IMR-90 (cell line): ENCODE results near the gene LRP6. TPM values are rescaled to one million over a fixed set of nuclear protein-coding genes. Genes with fewer than 3 reads are reported as not detected.

Experiments
- ATAC-seq: fragments of 200-7000 bp; cut with Tn5 transposase; 2 replicates; pipeline ENCODE4 v1.9.1; 2020; ENCODE audit warnings: low read depth, mild to moderate bottlenecking, moderate library complexity
- BruUV-seq: library from RNA; stranded (reverse); fragments of 400-500 nt; replicated peaks from 2 replicates; lab custom pipeline; 2021; lab: Mats Ljungman, UMichigan
- CTCF ChIA-PET: fragments of 300-600 bp; formaldehyde crosslinking; extraction: SDS; loops from one replicate; lab custom pipeline; 2021; ENCODE audit warnings: antibody characterized with exemption; lab: Yijun Ruan, JAX
- POLR2A ChIA-PET: fragments of 300-600 bp; sonication (Branson Sonifier 250); formaldehyde crosslinking; loops from one replicate; lab custom pipeline; 2022; ENCODE audit warnings: antibody characterized with exemption; ENCODE audit not compliant: unreplicated experiment; lab: Charles Lee
- DNase-seq: peaks from one replicate; pipeline ENCODE4 v3.0.0; 2013
- H2AFZ ChIP-seq: replicated peaks from 2 replicates; pipeline ENCODE3; 2013; ENCODE audit warnings: low read length, mild to moderate bottlenecking; ENCODE audit not compliant: poor library complexity
- H2AK5ac ChIP-seq: 2 replicates; pipeline ENCODE4 v1.6.1; 2013; ENCODE audit warnings: low read depth, low read length, inconsistent platforms
- H2AK9ac ChIP-seq: replicated peaks from 2 replicates; pipeline ENCODE3; 2013; ENCODE audit warnings: mild to moderate bottlenecking, low read depth, low read length, moderate library complexity; ENCODE audit not compliant: poor library complexity
- H2BK120ac ChIP-seq: 2 replicates; pipeline ENCODE4 v1.6.1; 2013; ENCODE audit warnings: low read depth, low read length, inconsistent platforms
- H2BK15ac ChIP-seq: 3 replicates; pipeline ENCODE4 v1.6.1; 2013; ENCODE audit warnings: low read depth, low read length, inconsistent platforms
- H2BK20ac ChIP-seq: 2 replicates; pipeline ENCODE4 v1.6.1; 2013; ENCODE audit warnings: low read depth, mild to moderate bottlenecking, inconsistent platforms, low read length, moderate library complexity
- H2BK5ac ChIP-seq: 2 replicates; pipeline ENCODE4 v1.6.1; 2013; ENCODE audit warnings: mild to moderate bottlenecking, low read depth, low read length, inconsistent platforms; ENCODE audit not compliant: poor library complexity, severe bottlenecking
- H3K14ac ChIP-seq: replicated peaks from 2 replicates; pipeline ENCODE4 v1.6.1; 2013; ENCODE audit warnings: low read depth, low read length, inconsistent platforms
- H3K18ac ChIP-seq: 2 replicates; pipeline ENCODE4 v1.6.1; 2013; ENCODE audit warnings: low read depth, low read length, control low read depth
- H3K23ac ChIP-seq: 2 replicates; pipeline ENCODE4 v1.6.1; 2013; ENCODE audit warnings: low read depth, low read length, inconsistent platforms
- H3K27ac ChIP-seq: 2 replicates; pipeline ENCODE4 v1.5.1; 2013; ENCODE audit warnings: mild to moderate bottlenecking, control low read depth, low read length; ENCODE audit not compliant: insufficient read depth
- H3K27me3 ChIP-seq: 2 replicates; pipeline ENCODE4 v1.6.1; 2013; ENCODE audit warnings: low read length; ENCODE audit not compliant: control insufficient read depth, insufficient read depth
- H3K36me3 ChIP-seq: 2 replicates; pipeline ENCODE4 v1.6.1; 2013; ENCODE audit warnings: low read length, mixed read lengths; ENCODE audit not compliant: control insufficient read depth, insufficient read depth
- H3K4ac ChIP-seq: 2 replicates; pipeline ENCODE4 v1.6.1; 2013; ENCODE audit warnings: low read depth, low read length, inconsistent platforms
- H3K4me1 ChIP-seq: 2 replicates; pipeline ENCODE4 v1.6.1; 2013; ENCODE audit warnings: low read length, mixed read lengths; ENCODE audit not compliant: control insufficient read depth, insufficient read depth
- H3K4me2 ChIP-seq: 2 replicates; pipeline ENCODE4 v1.6.1; 2013; ENCODE audit warnings: low read depth, mild to moderate bottlenecking, control low read depth, low read length, moderate library complexity
- H3K4me3 ChIP-seq: 2 replicates; pipeline ENCODE4 v1.5.1; 2013; ENCODE audit warnings: low read depth, mild to moderate bottlenecking, control low read depth, low read length, moderate library complexity; ENCODE audit not compliant: insufficient read depth
- H3K56ac ChIP-seq: 2 replicates; pipeline ENCODE4 v1.6.1; 2013; ENCODE audit warnings: low read length, inconsistent platforms; ENCODE audit not compliant: insufficient read depth; ENCODE audit errors: extremely low read depth
- H3K79me1 ChIP-seq, 2 experiments: 2 replicates each; pipeline ENCODE4 v1.6.1; 2013; ENCODE audit warnings: low read length in 2 of 2, inconsistent platforms in 1 of 2, low read depth in 1 of 2
- H3K9ac ChIP-seq: 2 replicates; pipeline ENCODE4 v1.6.1; 2013; ENCODE audit warnings: low read depth, low read length, control low read depth
- H3K9me1 ChIP-seq: 2 replicates; pipeline ENCODE4 v1.6.1; 2013; ENCODE audit warnings: low read length, inconsistent platforms; ENCODE audit not compliant: insufficient read depth
- H3K9me3 ChIP-seq: 2 replicates; pipeline ENCODE4 v1.6.1; 2013; ENCODE audit warnings: low read length; ENCODE audit not compliant: control insufficient read depth, insufficient read depth
- H4K20me1 ChIP-seq: 2 replicates; pipeline ENCODE4 v1.6.1; 2013; ENCODE audit warnings: low read length, inconsistent platforms; ENCODE audit not compliant: insufficient read depth
- H4K5ac ChIP-seq: 2 replicates; pipeline ENCODE4 v1.6.1; 2013; ENCODE audit warnings: mild to moderate bottlenecking, low read depth, low read length, control low read depth
- H4K8ac ChIP-seq, 2 experiments: 2 replicates each; pipeline ENCODE4 v1.6.1; 2013; ENCODE audit warnings: low read depth in 2 of 2, low read length in 2 of 2, control low read depth in 1 of 2, inconsistent platforms in 1 of 2
- H4K91ac ChIP-seq: 2 replicates; pipeline ENCODE4 v1.6.1; 2013; ENCODE audit warnings: low read depth, low read length, inconsistent platforms; ENCODE audit not compliant: insufficient read depth
- CHD1 ChIP-seq: IDR thresholded peaks from 2 replicates; pipeline ENCODE4 v1.6.1; 2012; ENCODE audit warnings: low read depth, low read length, improper control_type of control experiment
- FOS ChIP-seq: fragments of 150-350 bp; IDR thresholded peaks from 2 replicates; pipeline ENCODE4 v1.6.1; 2016; ENCODE audit warnings: low read depth, low read length
- SMC3 ChIP-seq: fragments of 150-350 bp; IDR thresholded peaks from 2 replicates; pipeline ENCODE4 v1.6.1; 2016; ENCODE audit warnings: low read depth, mild to moderate bottlenecking, antibody characterized with exemption, low read length, moderate library complexity
- dilution Hi-C: fragments of 300-500 bp; cut with HindIII; formaldehyde crosslinking; loops from one replicate; pipeline ENCODE4 v1.14.3; 2018; ENCODE audit warnings: low sequenced_read_pairs; ENCODE audit not compliant: unreplicated experiment
- in situ Hi-C: fragments of 300-500 bp; cut with MboI; formaldehyde crosslinking; loops from 3 replicates; pipeline ENCODE4 v1.14.3; 2019; ENCODE audit warnings: low sequenced_read_pairs, inconsistent platforms, mixed read lengths
- intact Hi-C: fragments of 100-400 bp; cut with micrococcal nuclease; formaldehyde crosslinking; loops from 2 replicates; pipeline ENCODE4 v1.10.0; 2022
- polyA plus RNA-seq, 3 experiments: library from polyadenylated mRNA; depleted of rRNA; stranded (reverse); fragments of >200 nt; gene quantifications; 2 replicates each; pipeline ENCODE4 v1.2.3, GENCODE V29; 2012; ENCODE audit warnings: low replicate concordance in 1 of 3
- total RNA-seq: library from RNA; depleted of rRNA; stranded (reverse); fragments of >200 nt; gene quantifications from 2 replicates; pipeline ENCODE4 v1.2.3, GENCODE V29; 2012

Gene LRP6
- total and polyA plus RNA-seq, 2 of the 4 experiments (the other 2 are of a cell fraction), result 14.2 to 32.1 TPM

GRCh38 chr12:12249216-12250050 is 17.4 kb downstream of the LRP6 start (continued):
- TF ChIP-seq SMC3 (no peak), FOS (no peak)

GRCh38 chr12:12247584-12247983 is 19.3 kb downstream of the LRP6 start:
- Histone ChIP-seq H2AFZ (no peak overlapping the region), H3K9ac (no peak overlapping the region), H4K5ac (no peak overlapping the region), H3K14ac (no peak overlapping the region; the same call in 1 of the 2 replicates), H4K20me1 (peaks cover 26% of the 10 kb centered on the region; the same call in 1 of the 2 replicates), H2AK5ac (no peak overlapping the region), H4K8ac (no peak overlapping the region), H2BK5ac (no peak overlapping the region), H3K27me3 (no peaks in the 10 kb centered on the region), H2BK20ac (no peak overlapping the region), H3K4me2 (peak overlapping the region; percentile 8; the same call in 1 of the 2 replicates), H3K56ac (no peak overlapping the region), H3K9me3 (no peaks in the 10 kb centered on the region), H3K27ac (no peak overlapping the region), H3K4ac (no peak overlapping the region), H4K91ac (no peak overlapping the region), H3K23ac (peak overlapping the region; percentile 53; the same call in 1 of the 2 replicates), H3K79me1 (peaks cover 17 to 71% of the 10 kb centered on the region in 2 experiments; a peak in 3 of 4 replicates), H2AK9ac (no peak overlapping the region), H3K4me3 (no peak overlapping the region), H3K9me1 (peaks cover 3% of the 10 kb centered on the region; the same call in 1 of the 2 replicates), H3K4me1 (peaks cover 3% of the 10 kb centered on the region; the same call in 1 of the 2 replicates), H2BK15ac (no peak overlapping the region), H3K36me3 (no peaks in the 10 kb centered on the region; the same call in 1 of the 2 replicates), H2BK120ac (no peak overlapping the region), H3K18ac (no peak overlapping the region)
- peak; percentile 37 for DNase-seq
- dilution Hi-C loops, result no loop called here
- ChIA-PET POLR2A (no interaction called here), CTCF (no interaction called here)
- in situ Hi-C loops, result no loop called here
- TF ChIP-seq CHD1, result no peak
- ATAC-seq, result peak; percentile 87
- no TSS peak for BruUV-seq
- intact Hi-C loops, result loop anchor here (5.0 kb wide), 1 partner anchor 40 kb away; no protein-coding TSS in a partner anchor
